ENCODE data around the gene APOL3. TPM values are rescaled to one million over a fixed set of nuclear protein-coding genes. Genes with fewer than 3 reads are reported as not detected.
A peak's percentile ranks its signal among the peaks of the same experiment; 100 is the strongest.

Gene APOL3
- polyA plus RNA-seq, 1 of the 3 experiments (the other 2 are of a cell fraction): 1.1 TPM

DNA sequence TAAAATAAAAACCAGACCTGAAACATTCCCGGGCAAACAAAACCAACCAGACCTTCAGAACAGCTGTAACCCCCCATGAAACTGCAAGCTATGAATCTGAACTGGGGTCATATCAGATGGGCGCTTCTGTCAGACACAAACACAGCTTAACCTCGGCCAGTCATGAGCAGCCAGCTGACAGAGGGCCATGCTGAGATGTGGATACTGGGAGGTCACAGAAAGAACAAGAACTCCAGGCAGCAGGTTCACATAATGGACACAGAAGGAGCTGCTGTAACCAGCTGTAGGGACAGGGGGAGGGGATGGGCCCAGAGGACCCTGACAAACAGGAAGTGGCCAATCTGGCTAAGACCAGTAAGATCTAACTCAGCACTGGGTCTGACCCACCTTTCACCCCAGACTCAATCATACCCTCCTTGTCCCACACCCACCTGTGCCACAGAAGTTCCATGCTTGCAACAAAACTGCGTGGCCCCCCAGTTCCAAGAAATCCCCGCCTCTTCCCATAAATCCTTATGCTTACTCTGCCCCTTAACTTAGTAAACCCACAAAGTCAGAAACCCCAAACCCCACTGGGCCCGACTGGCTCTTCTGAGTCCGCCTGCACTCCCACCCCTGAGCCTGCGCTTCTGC is 37.1 kb upstream of the APOL3 start:
- Histone ChIP-seq H3K4me2 (no peak overlapping the region), H3F3A (replicated peaks; ENCODE audit: insufficient read depth) (no peaks in the 10 kb centered on the region), H3K36me3 (replicated peaks in 1 of 2; ENCODE audit: control insufficient read depth in 1 of 2, insufficient read depth in 2 of 2, low read length in 1 of 2) (no peaks in the 10 kb centered on the region), H3K27ac (ENCODE audit: low read depth in 2 of 2, low read length in 1 of 2) (peak overlapping the region in 1 of 2 experiments; percentile 87; a peak in 2 of 4 replicates), H4K20me1 (ENCODE audit: insufficient read depth) (no peaks in the 10 kb centered on the region), H3K27me3 (ENCODE audit: insufficient read depth) (no peaks in the 10 kb centered on the region), H3K9ac (no peak overlapping the region), H2AFZ (ENCODE audit: low read depth) (no peak overlapping the region), H3K79me2 (ENCODE audit: insufficient read depth) (no peaks in the 10 kb centered on the region), H3K4me1 (ENCODE audit: control insufficient read depth in 1 of 2, insufficient read depth in 2 of 2, low read depth in 1 of 2, low read length in 1 of 2) (peaks cover 10 to 54% of the 10 kb centered on the region in 2 experiments; a peak in 2 of 4 replicates), H3K9me2 (no peaks in the 10 kb centered on the region), H3K4me3 (ENCODE audit: low read depth in 2 of 2, low read length in 1 of 2) (no peak overlapping the region), H3K9me3 (no peaks in the 10 kb centered on the region)
- WGBS (ENCODE audit: low lambda C conversion rate): 72% methylated on average over 8 of the region's 8 CpGs
- POLR2A ChIA-PET: interaction anchor here (2.0 kb wide), 1 partner anchor 41 kb away, joined by 11 read pairs; the partner anchor contains the start of gene APOL2
- TF ChIP-seq MXI1 (IDR thresholded peaks at IDR 0.05; ENCODE audit: low read depth, low read length) (peak; percentile 85), USF2 (IDR thresholded peaks at IDR 0.05; ENCODE audit: borderline replicate concordance, low read depth, low read length) (no peak)
- peak; percentile 50 for DNase-seq
- CTCF ChIA-PET: interaction anchor here (0.7 to 4.7 kb wide), 7 partner anchors 25 to 85 kb away, joined by 3 to 28 read pairs (median 5); partner anchors contain the start of gene APOL2

DNA sequence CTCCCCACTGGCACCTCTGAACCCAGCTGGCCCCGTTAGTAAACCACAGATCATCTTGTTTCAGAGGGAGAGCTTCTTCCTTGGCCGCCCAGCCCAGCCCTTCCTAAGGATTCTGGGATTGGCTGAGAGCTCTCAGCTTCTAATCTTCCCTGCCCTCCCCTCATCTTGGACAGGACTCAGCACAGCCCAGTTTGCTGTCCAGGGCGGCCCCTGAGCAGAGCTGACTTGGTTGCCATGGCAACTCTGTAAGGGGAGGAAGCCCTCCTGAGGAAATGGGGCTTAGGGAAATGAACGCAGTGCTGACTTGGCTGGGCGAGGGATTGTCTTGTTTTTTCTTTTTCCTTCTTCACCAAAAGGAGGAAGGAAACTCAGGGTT is 36.5 kb upstream of the APOL3 start:
- Histone ChIP-seq H3K4me1 (ENCODE audit: control insufficient read depth in 1 of 2, insufficient read depth in 2 of 2, low read depth in 1 of 2, low read length in 1 of 2) (peaks cover 10 to 51% of the 10 kb centered on the region in 2 experiments; a peak in 2 of 4 replicates), H3K4me2 (no peak overlapping the region), H3F3A (replicated peaks; ENCODE audit: insufficient read depth) (no peaks in the 10 kb centered on the region), H3K9me3 (no peaks in the 10 kb centered on the region), H3K4me3 (ENCODE audit: low read depth in 2 of 2, low read length in 1 of 2) (no peak overlapping the region), H3K9ac (no peak overlapping the region), H3K36me3 (replicated peaks in 1 of 2; ENCODE audit: control insufficient read depth in 1 of 2, insufficient read depth in 2 of 2, low read length in 1 of 2) (no peaks in the 10 kb centered on the region), H2AFZ (ENCODE audit: low read depth) (no peak overlapping the region), H4K20me1 (ENCODE audit: insufficient read depth) (no peaks in the 10 kb centered on the region), H3K27me3 (ENCODE audit: insufficient read depth) (no peaks in the 10 kb centered on the region), H3K9me2 (no peaks in the 10 kb centered on the region), H3K27ac (ENCODE audit: low read depth in 2 of 2, low read length in 1 of 2) (peak overlapping the region in 1 of 2 experiments; percentile 87; a peak in 2 of 4 replicates), H3K79me2 (ENCODE audit: insufficient read depth) (no peaks in the 10 kb centered on the region)
- ChIA-PET POLR2A (interaction anchor here (0.8 to 2.0 kb wide), 2 partner anchors 42 to 111 kb away, joined by 3 to 11 read pairs; partner anchors contain the start of gene APOL2), CTCF (interaction anchor here (0.7 to 4.7 kb wide), 7 partner anchors 17 to 81 kb away, joined by 3 to 28 read pairs (median 5); partner anchors contain the start of gene APOL2)
- WGBS (ENCODE audit: low lambda C conversion rate): 42% methylated on average over 4 of the region's 5 CpGs
- TF ChIP-seq GATA2 (CRISPR knock-in tag; IDR thresholded peaks at IDR 0.05) (no peak), ZBTB33 (IDR thresholded peaks at IDR 0.05; ENCODE audit: borderline replicate concordance, low read depth) (no peak), NRF1 (IDR thresholded peaks at IDR 0.05; ENCODE audit: low read depth, low read length) (no peak), RCOR1 (IDR thresholded peaks at IDR 0.05; ENCODE audit: low read length) (no peak), POLR2AphosphoS5 (IDR thresholded peaks at IDR 0.05; ENCODE audit: low read depth, low read length) (no peak), FOXJ3 (CRISPR knock-in tag; IDR thresholded peaks at IDR 0.05) (no peak)
- TF ChIP-seq, protein P1, sequence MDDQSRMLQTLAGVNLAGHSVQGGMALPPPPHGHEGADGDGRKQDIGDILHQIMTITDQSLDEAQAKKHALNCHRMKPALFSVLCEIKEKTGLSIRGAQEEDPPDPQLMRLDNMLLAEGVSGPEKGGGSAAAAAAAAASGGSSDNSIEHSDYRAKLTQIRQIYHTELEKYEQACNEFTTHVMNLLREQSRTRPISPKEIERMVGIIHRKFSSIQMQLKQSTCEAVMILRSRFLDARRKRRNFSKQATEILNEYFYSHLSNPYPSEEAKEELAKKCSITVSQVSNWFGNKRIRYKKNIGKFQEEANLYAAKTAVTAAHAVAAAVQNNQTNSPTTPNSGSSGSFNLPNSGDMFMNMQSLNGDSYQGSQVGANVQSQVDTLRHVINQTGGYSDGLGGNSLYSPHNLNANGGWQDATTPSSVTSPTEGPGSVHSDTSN (IDR thresholded peaks at IDR 0.05): no peak
- TF ChIP-seq, protein P2, sequence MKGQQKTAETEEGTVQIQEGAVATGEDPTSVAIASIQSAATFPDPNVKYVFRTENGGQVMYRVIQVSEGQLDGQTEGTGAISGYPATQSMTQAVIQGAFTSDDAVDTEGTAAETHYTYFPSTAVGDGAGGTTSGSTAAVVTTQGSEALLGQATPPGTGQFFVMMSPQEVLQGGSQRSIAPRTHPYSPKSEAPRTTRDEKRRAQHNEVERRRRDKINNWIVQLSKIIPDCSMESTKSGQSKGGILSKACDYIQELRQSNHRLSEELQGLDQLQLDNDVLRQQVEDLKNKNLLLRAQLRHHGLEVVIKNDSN (IDR thresholded peaks at IDR 0.05; ENCODE audit: borderline replicate concordance, low read depth): no peak
- DNase-seq: peak; percentile 27

Data from SK-N-SH (cell line).